ENCODE results near the gene TMEM221.
"Not testable (repeated sequence)": the region's sequence is repeated elsewhere in the genome, so short reads cannot be mapped to it uniquely, and the experiment has no call there.

TMEM221 gene

DNA sequence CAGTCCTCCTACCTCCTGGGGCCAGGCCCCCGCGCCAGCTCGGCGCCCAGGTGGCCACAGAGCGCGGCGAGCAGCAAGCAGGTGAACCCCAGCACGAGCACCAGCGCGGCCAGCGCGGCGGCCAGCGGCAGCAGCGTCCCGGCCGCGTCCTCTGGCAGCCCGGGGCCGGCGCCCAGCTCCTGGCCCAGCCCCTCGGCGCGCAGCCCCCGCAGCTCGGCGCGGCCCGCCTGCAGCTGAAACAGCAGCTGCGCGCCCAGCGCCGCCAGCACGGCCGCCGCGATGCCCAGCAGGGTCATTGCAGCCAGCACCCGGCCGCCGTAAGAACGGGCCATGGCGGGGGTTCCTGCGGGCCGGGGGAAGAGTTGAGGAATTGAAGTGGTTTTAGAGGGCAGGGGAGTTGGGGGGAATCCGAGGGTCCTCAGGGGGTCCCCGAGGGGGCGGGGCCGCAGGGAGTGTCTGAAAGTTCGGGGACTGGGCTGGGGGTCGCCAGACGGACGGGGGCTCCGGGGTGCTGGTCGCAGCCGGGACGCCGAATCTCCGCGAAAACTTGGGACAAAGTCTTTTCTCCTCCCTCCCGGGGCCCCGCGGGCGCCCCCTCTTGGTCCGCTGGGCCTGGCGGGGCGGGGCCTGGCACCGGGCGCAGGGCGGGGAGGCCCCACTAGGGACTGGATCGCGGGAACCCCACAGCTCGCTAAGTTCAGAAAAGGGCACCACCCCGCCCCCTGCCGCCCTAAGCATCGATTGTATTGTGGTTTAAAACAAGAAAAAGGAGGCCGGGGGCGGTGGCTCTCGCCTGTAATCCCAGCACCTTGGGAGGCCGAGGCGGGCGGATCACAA, at the start of gene TMEM221:
TMEM221 (minus strand) TSS at position 538 of the 837 bp plus-strand sequence; CDS start at position 332, 206 bp downstream.
- no peak for DNase-seq (ENCODE audit: low read depth)

GRCh38 chr19:17497149-17497798, 48.8 kb upstream of the TMEM221 start:
- no peak for DNase-seq (ENCODE audit: low read depth)

DNA sequence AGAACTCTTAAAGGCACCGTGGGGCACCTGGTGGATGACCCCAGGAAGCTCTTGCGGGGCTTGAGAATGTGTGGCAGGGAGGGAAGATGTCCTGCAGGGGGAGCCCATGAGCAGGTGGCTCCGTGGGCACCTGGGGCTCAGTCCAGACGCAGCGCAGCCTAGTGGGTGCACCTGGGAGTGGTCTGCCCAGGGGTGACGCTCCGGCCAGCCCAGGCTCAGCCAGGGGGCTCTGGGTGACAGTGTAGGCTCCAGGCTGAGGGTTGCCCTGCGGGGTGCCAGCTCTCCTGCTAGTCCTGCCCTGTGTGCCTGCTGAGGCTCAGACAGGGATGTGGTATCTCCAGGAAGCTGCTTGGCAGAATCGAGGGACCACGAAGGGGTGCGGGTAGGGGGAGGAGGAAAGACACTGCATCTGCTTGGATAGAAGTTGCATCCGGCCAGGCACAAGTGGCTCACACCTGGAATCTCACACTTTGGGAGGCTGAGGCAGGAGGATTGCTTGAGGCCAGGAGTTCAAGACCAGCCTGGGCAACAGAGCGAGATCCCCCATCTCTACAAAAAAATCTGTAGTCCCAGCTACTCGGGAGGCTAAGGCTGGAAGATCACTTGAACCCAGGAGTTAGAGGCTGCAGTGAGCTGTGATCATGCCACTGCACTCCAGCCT, 48.0 kb upstream of the TMEM221 start:
- no peak for DNase-seq (ENCODE audit: low read depth)

DNA sequence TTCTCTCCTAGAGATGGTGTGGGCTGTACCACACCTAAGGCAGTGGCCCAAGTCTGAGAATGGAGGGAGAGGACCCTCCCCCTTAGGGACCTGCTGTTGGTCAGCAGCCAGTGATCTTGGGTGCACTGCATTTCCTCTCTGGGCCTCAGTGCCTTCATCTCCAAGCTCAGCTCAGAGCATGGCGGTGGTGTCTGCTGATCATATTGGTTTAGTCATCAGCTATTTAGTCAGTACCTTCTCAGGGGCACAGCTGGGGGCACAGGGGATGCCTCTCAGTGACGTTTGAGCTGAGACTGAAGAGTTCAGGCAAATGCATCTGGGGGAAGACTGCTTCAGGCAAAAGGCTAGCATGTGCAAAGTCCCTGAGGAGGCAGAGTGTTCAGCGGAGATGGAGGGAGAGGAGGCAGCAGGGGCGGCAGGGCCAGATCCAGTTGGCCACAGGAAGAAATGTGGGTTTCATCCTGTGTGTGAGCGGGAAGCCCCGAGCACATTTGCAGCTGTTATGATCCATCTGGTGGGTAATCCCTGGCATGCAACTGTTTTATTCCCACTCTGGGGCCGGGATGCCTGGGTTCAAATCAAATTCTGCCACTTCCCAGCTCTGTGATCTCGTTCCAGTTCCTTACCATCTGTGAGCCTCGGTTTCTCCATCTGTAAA, 47.3 kb upstream of the TMEM221 start:
- DNase-seq (ENCODE audit: low read depth), result no peak

DNA sequence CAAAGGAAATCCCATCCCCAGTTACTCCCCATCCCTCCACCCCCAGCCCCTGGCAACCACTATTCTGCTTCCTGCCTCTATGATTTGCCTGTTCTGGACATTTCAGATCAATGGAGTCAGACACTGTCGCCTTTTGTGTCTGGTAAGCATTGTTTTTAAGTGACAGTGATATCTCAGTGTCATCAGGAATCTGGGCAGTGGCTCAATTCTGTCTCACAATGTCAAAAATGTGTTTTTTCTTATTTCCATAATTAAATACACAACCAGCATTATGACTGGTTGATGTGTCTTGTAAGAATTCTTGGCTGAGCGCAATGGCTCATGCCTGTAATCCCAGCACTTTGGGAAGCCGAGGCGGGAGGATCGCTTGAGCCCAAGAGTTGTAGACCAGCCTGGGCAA, 42.8 kb upstream of the TMEM221 start:
- no peak for DNase-seq (ENCODE audit: low read depth)

- DNase-seq (ENCODE audit: low read depth), result no peak
Measured at GRCh38 chr19:17490411-17490810, 41.9 kb upstream of the TMEM221 start.

- DNase-seq (ENCODE audit: low read depth), result no peak
Measured at GRCh38 chr19:17489392-17490030, 41.0 kb upstream of the TMEM221 start.

- no peak for DNase-seq (ENCODE audit: low read depth)
Measured at GRCh38 chr19:17488593-17489391, 40.3 kb upstream of the TMEM221 start.

DNA sequence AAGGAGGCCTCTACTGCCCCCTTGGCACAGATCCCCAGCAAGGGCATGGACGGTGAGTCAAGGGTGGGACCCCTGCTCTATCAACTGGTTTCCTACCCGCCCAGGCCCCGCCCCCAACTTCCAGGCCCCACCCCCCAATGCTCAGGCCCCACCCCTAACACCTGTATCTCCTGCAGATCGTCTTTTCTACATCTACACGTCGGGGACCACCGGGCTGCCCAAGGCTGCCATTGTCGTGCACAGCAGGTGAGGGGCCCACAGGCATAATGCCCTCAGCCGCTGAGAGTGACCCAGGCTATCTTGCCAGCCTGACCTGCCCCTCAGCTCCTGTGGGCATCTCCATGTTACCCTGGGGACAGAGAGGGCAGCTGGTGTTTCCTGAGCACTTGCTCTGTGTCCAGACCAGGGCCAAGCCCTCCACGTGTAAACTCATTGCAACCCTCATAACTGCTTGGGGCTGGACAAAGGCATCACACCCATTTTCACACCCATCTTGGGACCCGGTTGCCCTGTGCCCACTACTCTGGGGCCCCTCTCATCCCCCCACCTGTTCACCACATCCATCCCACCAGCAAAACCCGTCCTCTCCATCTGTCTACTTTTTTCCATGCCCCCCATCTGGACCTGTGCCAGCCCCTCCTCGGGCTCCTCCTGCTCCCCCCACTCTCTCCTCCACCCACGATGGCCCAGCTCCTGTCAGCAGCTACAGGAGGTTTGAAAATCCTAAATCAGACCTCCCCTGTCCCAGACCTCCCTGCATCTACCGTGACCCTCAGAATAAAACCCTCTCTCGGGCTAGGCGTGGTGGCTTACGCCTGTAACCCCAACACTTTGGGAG, 39.0 kb upstream of the TMEM221 start:
- DNase-seq (ENCODE audit: low read depth), result no peak

GRCh38 chr19:17486545-17487240, 38.2 kb upstream of the TMEM221 start:
- no peak for DNase-seq (ENCODE audit: low read depth)

DNA sequence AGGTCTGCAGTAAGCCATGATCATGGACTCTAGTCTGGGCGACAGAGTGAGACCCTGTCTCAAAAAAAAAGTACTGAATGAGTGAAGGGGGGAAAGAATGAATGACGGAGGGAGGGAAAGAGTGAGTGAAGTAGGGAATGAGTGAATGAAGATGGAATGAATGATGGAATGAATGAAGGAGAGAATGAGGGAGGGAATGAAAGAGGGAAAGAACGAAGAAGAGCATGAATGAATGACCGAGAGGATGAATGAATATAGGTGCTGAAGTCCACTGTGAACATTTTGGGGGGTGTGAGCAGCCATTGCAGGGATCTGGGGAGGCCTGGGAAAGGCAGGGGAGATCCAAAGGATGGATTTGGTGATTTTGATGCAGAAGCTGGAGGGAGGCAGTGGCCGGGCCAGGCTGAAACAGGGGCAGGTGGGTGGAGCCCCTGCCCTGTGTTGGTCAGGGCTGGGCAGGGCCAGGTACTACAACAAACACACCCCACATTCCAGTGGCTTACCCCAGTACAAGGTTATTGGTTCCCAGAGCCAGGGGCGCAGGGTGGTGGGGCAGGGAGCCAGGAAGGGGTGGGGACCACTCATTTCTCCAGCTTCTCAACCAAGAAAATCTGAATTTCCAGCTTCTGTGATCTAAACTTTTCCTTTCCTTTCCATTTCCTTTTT, 36.2 kb upstream of the TMEM221 start:
- DNase-seq (ENCODE audit: low read depth), result no peak

DNA sequence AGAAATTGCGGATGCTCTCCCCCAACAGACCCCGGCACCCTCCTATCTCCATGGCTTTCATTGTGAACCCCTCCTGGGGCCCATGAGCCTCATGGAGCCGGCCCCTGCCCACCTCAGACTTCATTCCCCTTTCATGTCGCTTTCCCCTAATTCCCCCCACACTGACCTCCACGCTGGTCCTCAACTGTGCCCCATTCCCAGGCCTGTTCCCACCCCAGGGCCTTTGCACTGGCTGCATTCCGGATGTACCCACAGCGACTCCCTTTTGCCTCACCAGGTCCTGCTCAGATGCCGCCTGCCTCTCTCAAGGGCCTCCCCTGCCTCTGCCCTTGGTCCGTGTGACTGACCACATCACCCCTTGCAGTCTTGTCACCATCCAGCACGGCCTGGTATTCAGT, 35.1 kb upstream of the TMEM221 start:
- DNase-seq (ENCODE audit: low read depth), result no peak

DNA sequence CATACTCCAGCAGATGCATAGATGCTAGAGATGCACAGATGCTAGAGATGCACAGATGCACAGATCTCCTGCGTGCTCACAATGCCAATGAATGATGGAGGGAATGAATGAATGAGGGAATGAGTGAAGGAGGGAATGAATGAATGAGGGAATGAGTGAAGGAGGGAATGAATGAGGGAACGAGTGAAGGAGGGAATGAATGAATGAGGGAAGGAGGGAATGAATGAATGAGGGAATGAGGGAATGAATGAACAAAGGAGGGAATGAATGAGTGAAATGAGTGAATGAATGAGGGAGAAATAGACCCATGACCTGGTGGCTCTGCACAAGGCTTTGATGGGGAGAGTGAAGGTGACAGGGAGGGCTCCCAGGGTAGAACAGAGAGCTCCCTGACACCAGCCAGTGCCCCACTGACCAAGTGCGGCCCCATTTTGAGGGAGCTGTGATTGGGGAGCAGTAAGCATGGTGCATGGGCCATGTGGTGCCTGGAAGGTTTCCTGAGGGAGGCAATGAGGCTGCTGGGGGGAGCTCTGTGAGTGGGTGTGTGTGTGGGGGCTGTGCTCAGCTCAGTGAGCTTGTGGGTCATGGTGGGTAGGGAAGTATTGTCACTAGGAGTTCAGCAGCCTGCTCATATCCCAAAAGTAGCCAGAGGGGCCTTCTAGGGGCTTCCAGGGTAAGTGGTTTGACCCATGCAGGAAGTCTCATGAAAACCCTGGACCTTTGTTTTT, 34.6 kb upstream of the TMEM221 start:
- no peak for DNase-seq (ENCODE audit: low read depth)

GRCh38 chr19:17481986-17482385, 33.5 kb upstream of the TMEM221 start:
- DNase-seq (ENCODE audit: low read depth), result no peak

GRCh38 chr19:17479325-17479791, 30.9 kb upstream of the TMEM221 start:
- DNase-seq (ENCODE audit: low read depth), result no peak

- DNase-seq (ENCODE audit: low read depth), result no peak
Measured at GRCh38 chr19:17475541-17476115, 27.2 kb upstream of the TMEM221 start.

DNA sequence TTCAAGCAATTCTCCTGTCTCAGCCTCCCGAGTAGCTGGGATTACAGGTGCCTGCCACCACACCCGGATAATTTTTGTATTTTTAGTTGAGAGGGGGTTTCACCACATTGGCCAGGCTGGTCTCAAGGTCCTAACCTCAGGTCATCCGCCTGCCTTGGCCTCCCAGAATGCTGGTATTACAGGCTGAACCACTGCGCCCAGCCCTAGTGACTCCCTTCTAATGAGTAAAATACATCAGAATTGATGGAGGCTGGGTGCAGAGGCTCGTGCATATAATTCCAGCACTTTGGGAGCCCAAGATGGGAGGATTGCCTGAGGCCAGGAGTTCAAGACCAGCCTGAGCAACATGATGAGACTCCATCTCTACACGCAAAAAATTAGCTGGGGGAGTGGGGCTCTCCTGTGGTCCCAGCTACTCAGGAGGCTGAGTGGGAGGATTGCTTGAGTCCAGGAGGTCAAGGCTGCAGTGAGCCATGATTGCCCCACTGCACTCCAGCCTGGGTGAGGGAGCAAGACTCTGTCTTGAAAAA, 26.6 kb upstream of the TMEM221 start:
- DNase-seq (ENCODE audit: low read depth), result not testable (repeated sequence)

- DNase-seq (ENCODE audit: low read depth), result peak; percentile 67
Measured at GRCh38 chr19:17473041-17473440, 24.6 kb upstream of the TMEM221 start.
